Brain microvascular endothelial cell (primary cell): ENCODE data around the gene ADAM11.

Source experiments
- DNase-seq: peaks from one replicate; pipeline ENCODE4 v3.0.0-alpha.2; 2020
- H3K27ac ChIP-seq: fragments of 250-450 bp; sonication (Bioruptor Pico); 2 replicates; pipeline ENCODE4 v1.5.1; 2020; ENCODE audit warnings: mild to moderate bottlenecking, moderate library complexity
- H3K27me3 ChIP-seq: fragments of 250-450 bp; sonication (Bioruptor Pico); replicated peaks from 2 replicates; pipeline ENCODE4 v1.5.1; 2020; ENCODE audit warnings: mild to moderate bottlenecking
- H3K36me3 ChIP-seq: fragments of 250-450 bp; sonication (Bioruptor Pico); replicated peaks from 2 replicates; pipeline ENCODE4 v1.5.1; 2020; ENCODE audit warnings: mild to moderate bottlenecking
- H3K4me3 ChIP-seq: 2 replicates; pipeline ENCODE4 v1.5.1; 2011; ENCODE audit warnings: low read depth, mild to moderate bottlenecking, control low read depth, low read length, moderate library complexity
- CTCF ChIP-seq: IDR thresholded peaks from 2 replicates; pipeline ENCODE4 v1.5.1; 2011; ENCODE audit warnings: low read depth, mild to moderate bottlenecking, moderate library complexity, low read length, control low read depth, inconsistent platforms; ENCODE audit errors: missing control alignments
- in situ Hi-C: cut with HindIII; loops from 2 replicates; pipeline ENCODE4 v1.10.0; 2017; ENCODE audit warnings: low sequenced_read_pairs, low pct_ligation_motif_present

The ADAM11 gene

GRCh38 chr17:44776628-44777393, 18.0 kb downstream of the ADAM11 start:
- Histone ChIP-seq H3K27me3 (no peaks in the 10 kb centered on the region), H3K27ac (no peak overlapping the region), H3K36me3 (no peaks in the 10 kb centered on the region), H3K4me3 (no peak overlapping the region)
- in situ Hi-C loops, result loop anchor here (25.0 kb wide), 1 partner anchor 110 kb away; the partner anchor contains the start of gene EFTUD2
- TF ChIP-seq CTCF, result no peak
- DNase-seq, result no peak

- no peak overlapping the region for H3K4me3 ChIP-seq
- no peaks in the 10 kb centered on the region for H3K36me3 ChIP-seq
- no peaks in the 10 kb centered on the region for H3K27me3 ChIP-seq
- H3K27ac ChIP-seq, result no peak overlapping the region
- in situ Hi-C loops, result loop anchor here (25.0 kb wide), 1 partner anchor 110 kb away; the partner anchor contains the start of gene EFTUD2
- no peak for DNase-seq
- TF ChIP-seq CTCF, result no peak
Measured at GRCh38 chr17:44777394-44778348, 18.9 kb downstream of the ADAM11 start.

GRCh38 chr17:44778656-44779210, 19.9 kb downstream of the ADAM11 start:
- H3K27ac ChIP-seq, result no peak overlapping the region
- no peaks in the 10 kb centered on the region for H3K36me3 ChIP-seq
- in situ Hi-C loops, result loop anchor here (25.0 kb wide), 1 partner anchor 109 kb away; the partner anchor contains the start of gene EFTUD2
- H3K4me3 ChIP-seq, result peak overlapping the region; percentile 58
- H3K27me3 ChIP-seq, result no peaks in the 10 kb centered on the region
- DNase-seq, result no peak
- TF ChIP-seq CTCF, result no peak

GRCh38 chr17:44779211-44780025, 20.6 kb downstream of the ADAM11 start:
- peak; percentile 71 for DNase-seq
- in situ Hi-C loops, result loop anchor here (25.0 kb wide), 1 partner anchor 108 kb away; the partner anchor contains the start of gene EFTUD2
- Histone ChIP-seq H3K27ac (peak overlapping the region; percentile 4), H3K27me3 (no peaks in the 10 kb centered on the region), H3K4me3 (peak overlapping the region; percentile 58), H3K36me3 (no peaks in the 10 kb centered on the region)
- TF ChIP-seq CTCF, result peak; percentile 86

GRCh38 chr17:44780161-44780560, 21.4 kb downstream of the ADAM11 start:
- H3K4me3 ChIP-seq, result no peak overlapping the region
- H3K36me3 ChIP-seq, result no peaks in the 10 kb centered on the region
- no peaks in the 10 kb centered on the region for H3K27me3 ChIP-seq
- in situ Hi-C loops, result loop anchor here (25.0 kb wide), 1 partner anchor 107 kb away; the partner anchor contains the start of gene EFTUD2
- TF ChIP-seq CTCF, result no peak
- H3K27ac ChIP-seq, result no peak overlapping the region
- no peak for DNase-seq
